ENCODE measurements around the gene ZC2HC1B.

GRCh38 chr6:143939364-143939763 is 75.1 kb downstream of the ZC2HC1B start:
- no peak for TF ChIP-seq EZH2phosphoT487 (IDR thresholded peaks at IDR 0.05; ENCODE audit: borderline replicate concordance, low read depth)
- no peak for TF ChIP-seq TEAD4 (IDR thresholded peaks at IDR 0.05; ENCODE audit: borderline replicate concordance, insufficient read depth)
- TF ChIP-seq FOXJ3 (CRISPR knock-in tag; IDR thresholded peaks at IDR 0.05): no peak
- TF ChIP-seq GABPA (IDR thresholded peaks at IDR 0.05; ENCODE audit: low read depth): no peak
- no peak for TF ChIP-seq CTCF (IDR thresholded peaks at IDR 0.05)
- no peak for TF ChIP-seq RAD21 (IDR thresholded peaks at IDR 0.05; ENCODE audit: low read length)
- no peak for TF ChIP-seq MXI1 (IDR thresholded peaks at IDR 0.05; ENCODE audit: low read depth, low read length)
- no peak for TF ChIP-seq EP300 (IDR thresholded peaks at IDR 0.05; ENCODE audit: borderline replicate concordance in 1 of 2, low read depth in 1 of 2, low read length in 1 of 2)
- no peak for TF ChIP-seq SMC3 (IDR thresholded peaks at IDR 0.05; ENCODE audit: low read depth, low read length)
- no peak for TF ChIP-seq POLR2AphosphoS5 (IDR thresholded peaks at IDR 0.05; ENCODE audit: low read depth, low read length)
- no peak for TF ChIP-seq SIN3A (IDR thresholded peaks at IDR 0.05; ENCODE audit: borderline replicate concordance, low read depth, low read length)
- no peak for TF ChIP-seq IRF3 (IDR thresholded peaks at IDR 0.05; ENCODE audit: low read depth, low read length)
- no peak for TF ChIP-seq TAF1 (IDR thresholded peaks at IDR 0.05; ENCODE audit: borderline replicate concordance, low read depth, low read length)
- TF ChIP-seq YY1 (IDR thresholded peaks at IDR 0.05; ENCODE audit: low read depth): no peak
